SK-N-SH (cell line): Measurements from ENCODE around the gene PIAS1.
"Not testable (repeated sequence)": the region's sequence is repeated elsewhere in the genome, so short reads cannot be mapped to it uniquely, and the experiment has no call there.

Experiments
- CHD2 ChIP-seq: fragments of 150-350 bp; IDR thresholded peaks from 2 replicates; pipeline ENCODE4 v1.6.1; 2018; ENCODE audit warnings: low read length; ENCODE audit not compliant: partially characterized antibody
- CTCF ChIP-seq: fragments of 200-600 bp; sonication (generic); IDR thresholded peaks from 2 replicates; pipeline ENCODE4 v1.6.1; 2017; ENCODE audit warnings: antibody characterized with exemption, mild to moderate bottlenecking, moderate library complexity
- EP300 ChIP-seq, 2 experiments: IDR thresholded peaks; 2 replicates each; pipeline versions ENCODE4 v1.4.0 to v1.6.1; 2012; ENCODE audit warnings: borderline replicate concordance in 1 of 2, low read depth in 1 of 2, low read length in 1 of 2
- FOXJ3 ChIP-seq: sonication (generic); formaldehyde crosslinking; IDR thresholded peaks from 2 replicates; pipeline ENCODE4 v1.5.1; 2020; ENCODE audit warnings: mild to moderate bottlenecking, missing genetic modification reagents
- GABPA ChIP-seq: IDR thresholded peaks from 2 replicates; pipeline ENCODE4 v1.4.0; 2012; ENCODE audit warnings: low read depth, mild to moderate bottlenecking
- JUND ChIP-seq: IDR thresholded peaks from 2 replicates; pipeline ENCODE4 v1.4.0; 2012
- TAF1 ChIP-seq: IDR thresholded peaks from 2 replicates; pipeline ENCODE4 v1.6.1; 2012; ENCODE audit warnings: low read depth, mild to moderate bottlenecking, low read length, moderate library complexity, borderline replicate concordance
- ZBTB33 ChIP-seq: IDR thresholded peaks from 2 replicates; pipeline ENCODE4 v1.4.0; 2012; ENCODE audit warnings: low read depth, borderline replicate concordance
- TF ChIP-seq, protein P1 (sequence below): IDR thresholded peaks from 2 replicates; pipeline ENCODE4 v1.6.1; 2012; ENCODE audit warnings: mild to moderate bottlenecking, low read depth, low read length, moderate library complexity

- TF ChIP-seq CTCF; JUND; ZBTB33; EP300 (IDR thresholded peaks at IDR 0.05; ENCODE audit: borderline replicate concordance in 1 of 2, low read depth in 1 of 2, low read length in 1 of 2); GABPA; FOXJ3 (CRISPR knock-in tag); CHD2; TAF1: not testable (repeated sequence)
- TF ChIP-seq, protein P1, sequence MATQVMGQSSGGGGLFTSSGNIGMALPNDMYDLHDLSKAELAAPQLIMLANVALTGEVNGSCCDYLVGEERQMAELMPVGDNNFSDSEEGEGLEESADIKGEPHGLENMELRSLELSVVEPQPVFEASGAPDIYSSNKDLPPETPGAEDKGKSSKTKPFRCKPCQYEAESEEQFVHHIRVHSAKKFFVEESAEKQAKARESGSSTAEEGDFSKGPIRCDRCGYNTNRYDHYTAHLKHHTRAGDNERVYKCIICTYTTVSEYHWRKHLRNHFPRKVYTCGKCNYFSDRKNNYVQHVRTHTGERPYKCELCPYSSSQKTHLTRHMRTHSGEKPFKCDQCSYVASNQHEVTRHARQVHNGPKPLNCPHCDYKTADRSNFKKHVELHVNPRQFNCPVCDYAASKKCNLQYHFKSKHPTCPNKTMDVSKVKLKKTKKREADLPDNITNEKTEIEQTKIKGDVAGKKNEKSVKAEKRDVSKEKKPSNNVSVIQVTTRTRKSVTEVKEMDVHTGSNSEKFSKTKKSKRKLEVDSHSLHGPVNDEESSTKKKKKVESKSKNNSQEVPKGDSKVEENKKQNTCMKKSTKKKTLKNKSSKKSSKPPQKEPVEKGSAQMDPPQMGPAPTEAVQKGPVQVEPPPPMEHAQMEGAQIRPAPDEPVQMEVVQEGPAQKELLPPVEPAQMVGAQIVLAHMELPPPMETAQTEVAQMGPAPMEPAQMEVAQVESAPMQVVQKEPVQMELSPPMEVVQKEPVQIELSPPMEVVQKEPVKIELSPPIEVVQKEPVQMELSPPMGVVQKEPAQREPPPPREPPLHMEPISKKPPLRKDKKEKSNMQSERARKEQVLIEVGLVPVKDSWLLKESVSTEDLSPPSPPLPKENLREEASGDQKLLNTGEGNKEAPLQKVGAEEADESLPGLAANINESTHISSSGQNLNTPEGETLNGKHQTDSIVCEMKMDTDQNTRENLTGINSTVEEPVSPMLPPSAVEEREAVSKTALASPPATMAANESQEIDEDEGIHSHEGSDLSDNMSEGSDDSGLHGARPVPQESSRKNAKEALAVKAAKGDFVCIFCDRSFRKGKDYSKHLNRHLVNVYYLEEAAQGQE: not testable (repeated sequence)
These were observed 171.3 kb downstream of the PIAS1 start for GRCh38 chr15:68225442-68225841.
